ENCODE results near the gene KCTD3.

Gene KCTD3

GRCh38 chr1:215651867-215652266 lies 84.8 kb downstream of the KCTD3 start:
- Histone ChIP-seq H3K9me3 (ENCODE audit: insufficient read depth, low read depth, low read length) (no peaks in the 10 kb centered on the region), H2AFZ (ENCODE audit: low read length) (no peak overlapping the region), H3K9me2 (replicated peaks; ENCODE audit: low read depth, low read length) (no peaks in the 10 kb centered on the region), H3K4me2 (ENCODE audit: low read depth, low read length, poor library complexity, severe bottlenecking) (peak overlapping the region; percentile 32), H3F3A (ENCODE audit: low read depth) (no peaks in the 10 kb centered on the region), H4K20me1 (ENCODE audit: insufficient read depth, low read length, poor library complexity, severe bottlenecking) (no peaks in the 10 kb centered on the region), H3K9ac (ENCODE audit: low read depth, low read length, poor library complexity, severe bottlenecking) (no peak overlapping the region), H3K36me3 (ENCODE audit: insufficient read depth, low read length) (no peaks in the 10 kb centered on the region), H3K4me3 (ENCODE audit: low read length, poor library complexity, severe bottlenecking) (peak overlapping the region; percentile 47), H3K79me2 (ENCODE audit: insufficient read depth, low read length) (no peaks in the 10 kb centered on the region), H3K4me1 (ENCODE audit: insufficient read depth, low read length, poor library complexity, severe bottlenecking) (no peaks in the 10 kb centered on the region), H3K27me3 (ENCODE audit: insufficient read depth, low read length, poor library complexity, severe bottlenecking) (no peaks in the 10 kb centered on the region)
- TF ChIP-seq CTCF (conservative IDR thresholded peaks at IDR 0.05; ENCODE audit: low read length) (no peak), EZH2phosphoT487 (IDR thresholded peaks at IDR 0.05; ENCODE audit: borderline replicate concordance) (no peak)

- no peaks in the 10 kb centered on the region for H3K9me2 ChIP-seq (replicated peaks; ENCODE audit: low read depth, low read length)
- H3F3A ChIP-seq (ENCODE audit: low read depth): no peaks in the 10 kb centered on the region
- no peaks in the 10 kb centered on the region for H3K4me1 ChIP-seq (ENCODE audit: insufficient read depth, low read length, poor library complexity, severe bottlenecking)
- H2AFZ ChIP-seq (ENCODE audit: low read length): no peak overlapping the region
- no peak overlapping the region for H3K4me3 ChIP-seq (ENCODE audit: low read length, poor library complexity, severe bottlenecking)
- H3K9ac ChIP-seq (ENCODE audit: low read depth, low read length, poor library complexity, severe bottlenecking): no peak overlapping the region
- TF ChIP-seq CTCF (conservative IDR thresholded peaks at IDR 0.05; ENCODE audit: low read length) (no peak), EZH2phosphoT487 (IDR thresholded peaks at IDR 0.05; ENCODE audit: borderline replicate concordance) (no peak)
- H3K79me2 ChIP-seq (ENCODE audit: insufficient read depth, low read length): no peaks in the 10 kb centered on the region
- H3K4me2 ChIP-seq (ENCODE audit: low read depth, low read length, poor library complexity, severe bottlenecking): no peak overlapping the region
- H4K20me1 ChIP-seq (ENCODE audit: insufficient read depth, low read length, poor library complexity, severe bottlenecking): no peaks in the 10 kb centered on the region
- no peaks in the 10 kb centered on the region for H3K27me3 ChIP-seq (ENCODE audit: insufficient read depth, low read length, poor library complexity, severe bottlenecking)
- H3K9me3 ChIP-seq (ENCODE audit: insufficient read depth, low read depth, low read length): no peaks in the 10 kb centered on the region
- no peaks in the 10 kb centered on the region for H3K36me3 ChIP-seq (ENCODE audit: insufficient read depth, low read length)
Observed at GRCh38 chr1:215652371-215652770, 85.3 kb downstream of the KCTD3 start.

GRCh38 chr1:215657047-215657446 lies 89.9 kb downstream of the KCTD3 start:
- Histone ChIP-seq H3K9me3 (ENCODE audit: insufficient read depth, low read depth, low read length) (no peaks in the 10 kb centered on the region), H3K9ac (ENCODE audit: low read depth, low read length, poor library complexity, severe bottlenecking) (no peak overlapping the region), H3F3A (ENCODE audit: low read depth) (no peaks in the 10 kb centered on the region), H3K27me3 (ENCODE audit: insufficient read depth, low read length, poor library complexity, severe bottlenecking) (no peaks in the 10 kb centered on the region), H2AFZ (ENCODE audit: low read length) (no peak overlapping the region), H3K79me2 (ENCODE audit: insufficient read depth, low read length) (no peaks in the 10 kb centered on the region), H3K4me1 (ENCODE audit: insufficient read depth, low read length, poor library complexity, severe bottlenecking) (no peaks in the 10 kb centered on the region), H3K36me3 (ENCODE audit: insufficient read depth, low read length) (no peaks in the 10 kb centered on the region), H3K4me2 (ENCODE audit: low read depth, low read length, poor library complexity, severe bottlenecking) (no peak overlapping the region), H4K20me1 (ENCODE audit: insufficient read depth, low read length, poor library complexity, severe bottlenecking) (no peaks in the 10 kb centered on the region), H3K4me3 (ENCODE audit: low read length, poor library complexity, severe bottlenecking) (no peak overlapping the region), H3K9me2 (replicated peaks; ENCODE audit: low read depth, low read length) (no peaks in the 10 kb centered on the region)
- TF ChIP-seq EZH2phosphoT487 (IDR thresholded peaks at IDR 0.05; ENCODE audit: borderline replicate concordance): no peak
- no peak for TF ChIP-seq CTCF (conservative IDR thresholded peaks at IDR 0.05; ENCODE audit: low read length)

Measured in Loucy (cell line).